ENCODE data around the gene FCAMR. TPM values are rescaled to one million over a fixed set of nuclear protein-coding genes. Genes with fewer than 3 reads are reported as not detected.

The FCAMR gene
- total RNA-seq, 1 experiment from 2014 or later: not detected

DNA sequence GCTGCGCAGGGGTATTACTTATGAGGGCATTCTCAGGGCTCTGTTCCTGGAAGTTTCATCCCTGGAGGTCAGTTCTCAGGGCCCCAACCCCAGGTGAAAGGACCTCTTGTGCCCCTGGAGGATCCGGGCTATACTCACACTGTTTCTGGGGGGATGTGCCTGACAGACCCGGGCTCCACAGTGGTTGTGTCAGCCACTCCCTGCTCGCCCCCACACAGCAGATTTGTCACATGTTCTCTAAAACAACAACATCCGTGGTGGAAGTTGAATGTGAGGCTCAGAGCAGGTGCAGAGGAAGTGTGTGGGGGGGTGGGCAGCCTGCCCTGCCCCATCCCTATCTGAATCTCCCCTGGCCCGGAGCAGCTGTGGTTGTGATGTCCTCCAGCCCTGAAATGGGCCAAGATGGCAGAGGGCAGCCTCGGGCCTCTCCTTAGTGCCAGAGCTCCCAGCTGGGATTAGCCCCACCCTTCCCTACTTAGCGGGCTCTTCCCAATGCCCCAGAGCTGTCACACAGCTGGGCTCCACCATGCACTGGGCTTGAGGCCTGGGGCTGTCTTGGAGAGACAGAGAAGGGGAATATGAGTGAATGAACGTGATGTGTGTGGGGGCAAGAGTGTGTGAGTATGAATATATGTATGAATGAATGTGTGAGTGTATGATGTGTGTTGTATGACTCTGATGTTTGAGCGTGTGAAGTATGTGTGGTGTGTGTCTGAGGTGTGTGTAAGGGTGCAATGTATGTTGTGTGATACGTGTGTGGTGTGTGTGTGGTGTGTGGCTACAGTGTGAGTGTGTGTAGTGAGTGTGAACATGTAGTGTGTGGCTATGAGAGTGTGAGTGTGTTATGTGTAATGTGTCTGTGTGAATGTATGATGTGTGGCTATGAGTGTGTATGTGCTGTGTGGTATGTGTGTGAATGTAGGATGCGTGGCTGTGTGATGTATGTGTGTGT is 47.0 kb downstream of the FCAMR start:
- BruUV-seq (replicated peaks): no TSS peak
- H3K4me3 ChIP-seq (ENCODE audit: low read depth, low read length, poor library complexity, severe bottlenecking): no peak overlapping the region
- no peaks in the 10 kb centered on the region for H3K4me1 ChIP-seq (ENCODE audit: insufficient read depth, low read length, poor library complexity, severe bottlenecking)
- intact Hi-C loops (cut with micrococcal nuclease; ENCODE audit: unreplicated experiment): no loop called here
- ChIA-PET POLR2A (ENCODE audit: low non-redundant PET) (no interaction called here), CTCF (interaction anchor here (1.9 kb wide), 1 partner anchor 11 kb away, joined by 5 read pairs; no protein-coding TSS in a partner anchor)
- no peak overlapping the region for H3K27ac ChIP-seq (ENCODE audit: low read depth, low read length, poor library complexity, severe bottlenecking)
- no peaks in the 10 kb centered on the region for H3K27me3 ChIP-seq (replicated peaks; ENCODE audit: insufficient read depth, low read depth, low read length, poor library complexity)
- DNase-seq (ENCODE audit: low spot score): no peak
- no peaks in the 10 kb centered on the region for H3K36me3 ChIP-seq (ENCODE audit: insufficient read depth, low read length, poor library complexity, severe bottlenecking)
- H3K9me3 ChIP-seq (ENCODE audit: low read depth, low read length, poor library complexity, severe bottlenecking): no peaks in the 10 kb centered on the region
- no peak for TF ChIP-seq EZH2 (IDR thresholded peaks at IDR 0.05; ENCODE audit: borderline replicate concordance, low read depth, low read length, poor library complexity, severe bottlenecking)
- TF ChIP-seq, protein P1, sequence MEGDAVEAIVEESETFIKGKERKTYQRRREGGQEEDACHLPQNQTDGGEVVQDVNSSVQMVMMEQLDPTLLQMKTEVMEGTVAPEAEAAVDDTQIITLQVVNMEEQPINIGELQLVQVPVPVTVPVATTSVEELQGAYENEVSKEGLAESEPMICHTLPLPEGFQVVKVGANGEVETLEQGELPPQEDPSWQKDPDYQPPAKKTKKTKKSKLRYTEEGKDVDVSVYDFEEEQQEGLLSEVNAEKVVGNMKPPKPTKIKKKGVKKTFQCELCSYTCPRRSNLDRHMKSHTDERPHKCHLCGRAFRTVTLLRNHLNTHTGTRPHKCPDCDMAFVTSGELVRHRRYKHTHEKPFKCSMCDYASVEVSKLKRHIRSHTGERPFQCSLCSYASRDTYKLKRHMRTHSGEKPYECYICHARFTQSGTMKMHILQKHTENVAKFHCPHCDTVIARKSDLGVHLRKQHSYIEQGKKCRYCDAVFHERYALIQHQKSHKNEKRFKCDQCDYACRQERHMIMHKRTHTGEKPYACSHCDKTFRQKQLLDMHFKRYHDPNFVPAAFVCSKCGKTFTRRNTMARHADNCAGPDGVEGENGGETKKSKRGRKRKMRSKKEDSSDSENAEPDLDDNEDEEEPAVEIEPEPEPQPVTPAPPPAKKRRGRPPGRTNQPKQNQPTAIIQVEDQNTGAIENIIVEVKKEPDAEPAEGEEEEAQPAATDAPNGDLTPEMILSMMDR (conservative IDR thresholded peaks at IDR 0.05; ENCODE audit: low read depth, low read length): no peak

DNA sequence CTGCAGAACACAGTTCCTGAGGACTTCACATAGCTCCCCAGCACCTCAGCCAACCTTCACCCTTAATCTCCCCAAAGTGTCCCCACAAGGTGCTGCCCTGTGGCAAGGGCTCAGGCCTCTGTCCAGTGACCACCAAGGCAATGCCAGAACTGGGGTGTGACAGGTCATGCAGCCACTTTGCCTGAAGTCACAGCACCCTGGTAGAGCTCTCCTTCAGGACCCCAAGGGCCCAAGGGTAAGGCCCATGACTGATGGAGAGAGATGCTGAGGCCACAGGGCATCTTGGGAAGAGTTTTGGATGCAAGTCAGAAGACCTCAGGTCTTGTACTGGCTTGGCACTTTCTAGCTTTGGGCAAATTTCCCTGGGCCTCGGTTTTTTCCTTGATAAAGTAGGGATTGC is 47.7 kb downstream of the FCAMR start:
- H3K4me3 ChIP-seq (ENCODE audit: low read depth, low read length, poor library complexity, severe bottlenecking): no peak overlapping the region
- no peaks in the 10 kb centered on the region for H3K9me3 ChIP-seq (ENCODE audit: low read depth, low read length, poor library complexity, severe bottlenecking)
- no peaks in the 10 kb centered on the region for H3K36me3 ChIP-seq (ENCODE audit: insufficient read depth, low read length, poor library complexity, severe bottlenecking)
- no peak for DNase-seq (ENCODE audit: low spot score)
- H3K27me3 ChIP-seq (replicated peaks; ENCODE audit: insufficient read depth, low read depth, low read length, poor library complexity): no peaks in the 10 kb centered on the region
- no peak overlapping the region for H3K27ac ChIP-seq (ENCODE audit: low read depth, low read length, poor library complexity, severe bottlenecking)
- ChIA-PET CTCF (interaction anchor here (1.9 kb wide), 1 partner anchor 10 kb away, joined by 5 read pairs; no protein-coding TSS in a partner anchor), POLR2A (ENCODE audit: low non-redundant PET) (no interaction called here)
- H3K4me1 ChIP-seq (ENCODE audit: insufficient read depth, low read length, poor library complexity, severe bottlenecking): no peaks in the 10 kb centered on the region
- BruUV-seq (replicated peaks): no TSS peak
- intact Hi-C loops (cut with micrococcal nuclease; ENCODE audit: unreplicated experiment): no loop called here
- no peak for TF ChIP-seq EZH2 (IDR thresholded peaks at IDR 0.05; ENCODE audit: borderline replicate concordance, low read depth, low read length, poor library complexity, severe bottlenecking)
- TF ChIP-seq, protein P1 (conservative IDR thresholded peaks at IDR 0.05; ENCODE audit: low read depth, low read length): no peak

DNA sequence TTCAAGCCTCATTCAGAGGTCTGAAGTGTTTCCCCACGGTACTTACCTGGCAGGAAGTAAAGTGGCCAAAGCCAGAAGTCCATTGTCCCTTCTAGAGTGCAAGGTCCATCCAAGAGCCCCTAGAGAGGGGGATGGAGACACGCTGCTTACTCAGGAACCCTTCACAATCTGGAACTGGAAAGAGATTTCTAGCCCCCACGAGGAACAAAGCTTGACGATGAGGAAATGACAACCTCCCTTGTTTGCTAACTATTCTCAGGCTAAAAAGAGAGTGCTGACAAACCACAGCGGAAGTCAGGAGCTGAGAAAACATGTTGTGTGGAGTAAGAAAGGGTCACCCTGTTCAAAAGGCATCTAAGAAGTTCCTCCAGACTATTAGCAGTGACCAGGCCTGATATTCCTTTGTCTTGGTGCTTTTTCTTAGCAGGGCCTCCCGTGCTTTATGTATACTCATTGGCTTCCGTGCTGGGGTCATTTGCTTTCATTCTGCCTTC is 48.4 kb downstream of the FCAMR start, which contains the start of gene FCMR:
Gene FCMR (minus strand): TSS at position 170 of the 494 bp plus-strand sequence. CDS start 87 bp downstream, at position 83.
- no peaks in the 10 kb centered on the region for H3K36me3 ChIP-seq (ENCODE audit: insufficient read depth, low read length, poor library complexity, severe bottlenecking)
- no TSS peak for BruUV-seq (replicated peaks)
- H3K4me1 ChIP-seq (ENCODE audit: insufficient read depth, low read length, poor library complexity, severe bottlenecking): no peaks in the 10 kb centered on the region
- POLR2A ChIA-PET (ENCODE audit: low non-redundant PET): no interaction called here
- H3K27ac ChIP-seq (ENCODE audit: low read depth, low read length, poor library complexity, severe bottlenecking): no peak within 1 kb of the TSS
- H3K4me3 ChIP-seq (ENCODE audit: low read depth, low read length, poor library complexity, severe bottlenecking): no peak within 1 kb of the TSS
- no peak for DNase-seq (ENCODE audit: low spot score)
- intact Hi-C loops (cut with micrococcal nuclease; ENCODE audit: unreplicated experiment): no loop called here
- no peaks in the 10 kb centered on the region for H3K9me3 ChIP-seq (ENCODE audit: low read depth, low read length, poor library complexity, severe bottlenecking)
- H3K27me3 ChIP-seq (replicated peaks; ENCODE audit: insufficient read depth, low read depth, low read length, poor library complexity): no peaks in the 10 kb centered on the region
- TF ChIP-seq, protein P1 (conservative IDR thresholded peaks at IDR 0.05; ENCODE audit: low read depth, low read length): no peak
- no peak for TF ChIP-seq EZH2 (IDR thresholded peaks at IDR 0.05; ENCODE audit: borderline replicate concordance, low read depth, low read length, poor library complexity, severe bottlenecking)
- CTCF ChIA-PET: interaction anchor here (1.9 kb wide), 1 partner anchor 9 kb away, joined by 5 read pairs; no protein-coding TSS in a partner anchor

Measured in A673 (cell line).